Pons (tissue), 1 donor: ENCODE measurements around the gene CHORDC1.
A peak's percentile ranks its signal among the peaks of the same experiment; 100 is the strongest.
"Not testable (repeated sequence)": the region's sequence is repeated elsewhere in the genome, so short reads cannot be mapped to it uniquely, and the experiment has no call there.

Source experiments
- DNase-seq: peaks from one replicate; pipeline ENCODE4 v3.0.0-alpha.2; 2016; ENCODE audit warnings: low spot score

CHORDC1 gene

DNA sequence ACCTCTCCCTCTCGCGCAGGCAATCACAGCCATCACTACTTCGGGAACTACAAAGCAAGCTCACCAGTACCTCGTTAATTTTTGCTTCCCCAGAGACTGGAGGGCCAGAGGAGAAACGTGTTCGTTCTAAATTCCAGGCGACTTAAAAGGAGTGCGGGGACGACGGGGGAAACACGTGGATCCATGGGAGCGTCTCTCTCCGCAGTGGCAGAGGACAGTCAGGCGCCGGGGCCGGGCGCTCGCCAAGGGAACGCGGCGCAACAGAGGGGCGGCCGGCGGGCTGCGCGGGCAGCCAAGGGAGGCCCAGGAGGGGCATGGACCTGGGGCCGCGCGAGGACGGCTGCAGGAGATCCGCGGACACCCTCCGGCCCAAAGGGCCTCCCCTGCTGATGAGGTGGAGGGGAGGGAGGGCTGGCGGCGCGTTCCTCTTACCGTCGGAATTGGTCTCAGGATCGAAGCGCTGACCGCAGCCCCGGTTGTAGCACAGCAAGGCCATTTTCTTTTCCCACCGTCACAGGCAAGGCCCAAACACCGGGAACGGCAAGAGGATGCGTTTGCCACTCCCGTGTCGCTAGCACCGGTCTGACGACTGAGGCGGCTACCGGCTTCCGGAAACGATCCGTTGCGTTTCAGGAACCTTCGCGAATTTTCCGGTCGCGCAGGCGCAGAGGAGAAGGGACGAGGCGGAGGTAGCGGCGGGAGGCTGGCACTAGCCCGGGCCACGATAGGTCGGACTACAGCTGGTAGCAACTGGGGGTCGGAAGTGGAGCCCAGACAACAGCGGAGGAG, at the start of gene CHORDC1:
TSS of gene CHORDC1 (minus strand) at position 591 of the 789 bp plus-strand sequence. CDS start at position 496, 95 bp downstream.
- peak; percentile 93 for DNase-seq

DNA sequence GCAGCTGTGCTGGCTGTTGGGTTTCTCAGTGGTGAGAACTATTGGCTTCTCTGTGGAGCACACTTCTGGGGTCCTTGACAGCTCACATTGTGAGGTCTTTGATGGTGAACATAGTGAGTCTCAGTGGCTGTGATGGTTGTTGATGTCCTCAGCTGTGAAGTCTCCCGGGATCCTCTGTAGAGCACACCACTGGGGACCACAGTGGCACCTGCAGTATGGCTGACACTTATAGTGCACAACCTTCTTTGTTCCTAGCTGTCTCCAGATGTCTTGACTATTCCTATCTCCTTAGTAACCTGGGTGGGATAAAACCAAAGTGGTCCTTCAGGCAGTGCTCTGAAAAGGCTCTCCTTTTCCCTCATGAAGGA, 34.3 kb upstream of the CHORDC1 start:
- DNase-seq: no peak

DNA sequence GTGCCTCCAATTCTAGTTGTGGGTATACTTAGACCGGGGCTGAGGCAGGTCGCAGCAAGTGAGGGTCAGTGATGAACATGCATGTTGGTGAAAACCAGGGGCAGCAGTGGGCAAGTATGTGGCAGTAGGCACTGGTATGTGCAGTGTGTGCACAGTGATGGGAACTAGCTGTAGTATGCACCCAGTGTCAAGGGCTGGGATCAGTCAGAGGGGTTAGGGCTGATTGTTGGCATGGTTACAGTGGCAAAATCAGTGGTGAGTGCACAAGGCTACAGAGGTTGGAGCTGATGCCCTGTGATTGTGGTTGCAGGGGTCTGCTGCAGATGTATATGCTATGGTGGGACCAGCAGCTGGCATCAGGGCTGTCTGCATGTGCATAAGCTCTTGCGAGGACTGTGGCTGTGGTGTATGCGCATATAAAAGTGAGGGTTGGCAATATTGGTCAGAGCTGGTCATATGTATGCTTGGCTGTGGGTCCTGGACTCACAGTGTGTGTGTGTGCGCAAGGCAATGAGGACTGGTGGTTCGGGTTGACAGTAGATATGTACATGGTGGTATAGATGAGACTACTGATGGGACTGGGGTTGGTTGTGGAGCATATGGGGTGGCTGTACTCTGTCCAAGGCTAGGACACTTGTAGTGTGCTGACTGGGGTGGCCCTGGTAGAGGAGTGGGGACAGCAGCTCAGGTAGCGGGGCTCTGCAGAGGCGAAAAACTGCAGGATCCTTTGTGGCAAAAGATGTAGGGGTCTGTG, 33.7 kb upstream of the CHORDC1 start:
- DNase-seq: no peak

DNA sequence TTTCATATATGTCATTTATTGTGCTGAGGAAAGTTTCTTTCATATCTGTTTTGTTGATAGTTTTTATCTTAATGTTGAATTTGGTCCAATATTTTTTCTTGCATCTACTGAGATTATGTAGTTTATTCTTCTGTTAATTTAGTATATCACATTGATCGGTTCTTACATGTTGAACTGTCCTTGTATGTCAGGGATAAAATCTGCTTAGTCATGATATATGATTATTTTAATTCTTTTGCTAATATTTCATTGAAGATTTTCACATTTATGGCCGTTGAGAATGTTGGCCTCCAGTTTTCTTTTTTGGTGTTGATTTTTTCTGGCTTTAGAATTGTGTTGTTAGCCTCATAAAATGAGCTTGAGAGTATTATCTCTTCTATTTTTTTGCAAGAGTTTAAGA, 31.2 kb upstream of the CHORDC1 start:
- no peak for DNase-seq

DNA sequence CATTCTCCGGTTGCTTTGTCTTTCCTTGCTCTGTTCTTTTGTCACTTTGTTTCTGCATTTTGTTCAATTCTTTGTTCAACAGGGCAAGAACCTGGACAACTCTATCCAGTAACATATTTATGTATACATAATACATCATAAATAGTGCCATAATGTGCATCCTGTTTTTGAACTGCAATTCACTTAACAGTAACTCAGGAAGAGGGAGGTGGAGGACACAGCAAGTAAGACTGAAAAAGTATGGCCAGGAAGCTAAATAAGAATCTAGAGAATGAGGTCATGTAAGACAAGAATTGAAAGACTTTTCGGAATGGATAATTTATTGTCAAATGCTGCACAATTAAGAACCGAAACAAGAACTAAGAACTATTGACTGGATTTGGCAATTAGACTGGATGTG, 29.2 kb upstream of the CHORDC1 start:
- DNase-seq: no peak

DNA sequence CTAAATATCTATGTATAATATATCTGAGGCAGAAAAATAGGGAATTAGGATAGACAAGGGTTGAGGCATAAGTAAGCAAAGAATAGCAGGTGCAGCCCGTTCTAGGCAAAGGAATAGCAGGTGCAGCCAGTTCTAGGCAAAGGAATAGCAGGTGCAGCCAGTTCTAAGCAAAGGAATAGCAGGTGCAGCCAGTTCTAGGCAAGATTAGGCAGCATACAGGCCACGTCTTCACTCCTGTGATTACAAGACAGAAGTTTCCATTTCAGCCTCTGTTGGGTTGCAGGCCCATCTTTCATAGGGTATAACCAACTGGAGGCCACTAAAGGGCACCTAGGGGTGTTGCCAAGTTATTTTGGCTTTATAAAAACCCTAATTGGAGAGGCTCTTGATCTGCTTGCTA, 28.8 kb upstream of the CHORDC1 start:
- no peak for DNase-seq

DNA sequence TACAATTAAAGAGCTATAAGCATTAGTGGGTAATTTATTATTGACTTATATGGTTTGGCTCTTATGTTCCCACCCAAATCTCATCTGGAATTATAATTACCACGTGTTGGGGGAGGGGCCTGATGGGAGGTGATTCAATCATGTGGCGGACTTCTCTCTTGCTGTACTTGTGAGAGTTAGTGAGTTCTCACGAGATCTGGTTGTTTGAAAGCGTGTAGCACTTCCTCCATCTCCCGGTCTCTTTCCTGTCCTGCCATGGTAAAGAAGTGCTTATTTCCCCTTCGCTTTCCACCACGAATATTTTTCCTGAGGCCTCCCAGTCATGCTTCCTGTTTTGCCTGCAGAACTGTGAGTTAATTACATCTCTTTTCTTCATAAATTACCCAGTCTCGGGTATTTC, 28.1 kb upstream of the CHORDC1 start:
- no peak for DNase-seq

DNA sequence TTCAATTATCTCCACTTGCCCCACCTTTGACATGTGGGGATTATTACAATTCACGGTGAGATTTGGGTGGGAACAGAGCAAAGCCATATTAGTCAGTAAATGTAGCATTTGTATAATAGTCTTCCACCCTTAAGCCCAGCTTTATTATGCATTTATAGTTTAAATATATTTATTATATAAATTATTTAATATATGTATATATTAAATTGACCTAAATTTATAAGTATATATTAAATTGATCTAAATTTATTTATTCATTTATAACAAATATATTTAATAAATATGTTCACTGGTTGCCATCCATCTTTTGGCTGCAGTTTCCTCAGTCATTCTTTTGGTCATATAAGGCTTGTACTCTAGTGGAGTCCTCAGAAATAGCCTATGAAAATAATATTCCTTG, 23.6 kb upstream of the CHORDC1 start:
- DNase-seq: no peak

DNA sequence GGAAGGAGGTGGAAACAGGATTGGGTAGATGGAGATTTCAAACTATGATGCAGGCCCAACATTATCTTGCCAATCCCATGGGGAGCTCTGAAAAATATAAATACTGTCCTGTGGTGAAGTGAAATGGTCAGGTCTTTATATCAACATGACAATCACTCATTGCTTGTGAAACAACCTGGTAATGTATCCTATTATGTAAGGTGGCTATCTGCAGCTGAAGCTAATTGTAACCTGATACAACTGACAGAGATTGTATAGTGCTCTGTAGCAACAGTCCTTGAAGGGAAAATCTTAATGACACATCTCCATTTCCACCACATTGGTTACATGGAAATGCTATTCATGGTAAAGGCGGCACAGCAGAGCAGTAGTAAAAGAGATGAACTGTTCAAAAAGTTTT, 20.7 kb upstream of the CHORDC1 start:
- no peak for DNase-seq

DNA sequence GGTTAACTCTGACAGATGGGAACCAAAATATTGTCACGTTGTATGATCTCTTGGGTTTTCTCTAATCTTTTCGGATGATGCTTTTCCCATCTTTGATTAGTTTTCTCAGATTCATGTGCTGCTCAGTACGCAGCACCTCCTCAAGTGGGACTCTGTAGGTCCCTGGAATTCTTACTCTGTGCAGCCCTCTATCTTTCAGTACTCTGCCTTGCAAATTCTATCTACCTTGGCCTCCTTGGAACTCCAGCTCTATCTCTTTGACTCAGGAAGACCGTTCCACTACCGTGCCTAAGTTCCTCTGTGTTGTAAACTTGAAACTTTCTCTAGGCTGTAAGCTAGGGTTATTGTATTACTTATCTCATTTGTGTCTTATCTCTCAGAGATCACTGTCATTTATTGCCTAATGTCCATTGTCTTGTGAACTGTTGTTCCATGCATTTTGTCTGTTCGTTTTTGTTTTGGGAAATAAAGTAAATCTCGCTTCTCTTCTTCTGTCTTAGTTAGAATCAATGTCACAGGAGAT, 20.1 kb upstream of the CHORDC1 start:
- DNase-seq: no peak

DNA sequence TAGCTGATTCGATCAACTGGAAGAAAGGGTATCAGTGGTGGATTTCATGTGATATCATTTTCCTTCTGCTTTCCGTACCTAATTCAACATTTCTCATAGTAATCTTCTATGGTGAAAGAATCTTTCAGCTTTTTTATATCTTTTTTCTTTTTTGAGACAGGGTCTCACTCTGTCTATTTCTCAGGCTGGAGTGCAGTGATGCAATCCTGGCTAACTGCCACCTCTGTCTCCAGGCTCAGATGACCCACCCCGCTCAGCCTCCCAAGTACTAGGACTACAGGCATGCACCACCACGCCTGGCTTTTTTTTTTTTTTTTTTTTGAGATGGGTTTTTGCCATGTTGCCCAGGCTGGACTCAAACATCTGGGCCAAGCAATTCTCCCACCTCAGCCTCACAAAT, 18.6 kb upstream of the CHORDC1 start:
- no peak for DNase-seq

DNA sequence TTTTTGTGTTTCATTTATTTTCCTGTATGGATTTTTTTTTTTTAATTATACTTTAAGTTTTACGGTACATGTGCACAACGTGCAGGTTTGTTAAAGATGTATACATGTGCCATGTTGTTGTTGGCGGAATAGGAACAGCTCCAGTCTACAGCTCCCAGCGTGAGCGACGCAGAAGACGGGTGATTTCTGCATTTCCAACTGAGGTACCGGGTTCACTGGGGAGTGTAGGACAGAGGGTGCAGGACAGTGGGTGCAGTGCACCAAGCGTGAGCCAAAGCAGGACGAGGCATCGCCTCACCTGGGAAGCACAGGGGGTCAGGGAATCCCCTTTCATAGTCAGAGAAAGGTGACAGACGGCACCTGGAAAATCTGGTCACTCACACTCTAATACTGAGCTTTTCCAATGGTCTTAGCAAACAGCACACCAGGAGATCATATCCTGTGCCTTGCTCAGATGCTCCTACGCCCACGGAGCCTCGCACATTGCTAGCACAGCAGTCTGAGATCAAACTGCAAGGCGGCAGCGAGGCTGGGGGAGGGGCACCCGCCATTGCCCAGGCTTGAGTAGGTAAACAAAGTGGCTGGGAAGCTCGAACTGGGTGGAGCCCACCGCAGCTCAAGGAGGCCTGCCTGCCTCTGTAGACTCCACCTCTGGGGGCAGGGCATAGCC, 17.3 kb upstream of the CHORDC1 start:
- not testable (repeated sequence) for DNase-seq

DNA sequence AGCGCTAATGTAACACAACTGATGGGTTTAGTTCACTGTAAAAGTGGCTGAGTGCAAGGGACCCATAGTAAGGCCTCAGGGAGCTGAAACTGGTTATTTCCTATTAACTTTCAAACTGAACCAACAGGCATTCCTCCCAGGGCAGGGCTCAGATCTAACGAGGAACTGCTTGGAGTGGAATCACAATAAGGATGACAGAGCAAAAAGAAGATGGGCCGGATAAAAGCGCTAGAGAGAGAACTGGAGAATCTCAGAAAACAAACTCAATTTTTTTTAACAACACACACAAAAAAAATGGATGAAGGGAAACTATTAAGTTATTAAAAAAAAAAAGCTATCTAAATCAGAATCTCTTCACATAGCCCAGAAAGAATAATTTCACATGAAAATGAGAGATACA, 14.2 kb upstream of the CHORDC1 start:
- no peak for DNase-seq

DNA sequence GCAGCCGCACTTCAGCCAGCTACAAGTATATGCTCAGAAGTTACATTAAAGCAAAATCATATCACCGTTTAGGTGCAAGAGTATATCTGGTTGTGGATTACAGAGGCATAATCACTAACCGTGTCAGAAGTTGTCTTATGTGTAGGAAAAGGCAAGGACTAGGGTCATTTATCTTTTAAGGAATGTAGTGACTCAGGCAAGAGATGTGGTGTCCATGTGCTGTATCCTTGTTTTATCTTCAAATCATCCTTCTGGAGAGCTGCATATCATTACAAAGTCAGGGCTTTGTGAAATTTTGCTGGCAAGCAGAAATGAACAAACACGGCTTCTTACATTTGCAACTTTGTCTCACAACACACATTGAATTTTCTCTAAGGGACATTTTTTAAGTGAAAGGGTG, 12.7 kb upstream of the CHORDC1 start:
- DNase-seq: no peak

DNA sequence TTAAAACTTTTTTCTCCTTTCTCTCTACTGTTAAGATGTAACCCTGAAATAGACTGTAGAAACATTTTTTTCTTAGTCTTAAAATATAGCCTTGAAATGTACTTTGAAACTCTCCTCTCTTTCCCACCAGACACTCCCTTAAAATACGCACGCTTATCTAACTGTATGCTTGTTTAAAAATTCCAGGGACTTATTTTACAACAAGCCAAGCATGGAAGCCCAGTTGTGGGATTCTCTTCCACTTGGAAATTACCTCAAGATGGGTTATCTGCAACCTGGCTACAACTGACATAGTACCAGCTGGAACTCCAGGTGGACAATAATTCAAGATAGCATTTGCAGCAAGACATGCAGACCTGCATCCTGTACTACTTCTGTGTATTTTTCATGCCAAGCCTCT, 12.1 kb upstream of the CHORDC1 start:
- DNase-seq: no peak

DNA sequence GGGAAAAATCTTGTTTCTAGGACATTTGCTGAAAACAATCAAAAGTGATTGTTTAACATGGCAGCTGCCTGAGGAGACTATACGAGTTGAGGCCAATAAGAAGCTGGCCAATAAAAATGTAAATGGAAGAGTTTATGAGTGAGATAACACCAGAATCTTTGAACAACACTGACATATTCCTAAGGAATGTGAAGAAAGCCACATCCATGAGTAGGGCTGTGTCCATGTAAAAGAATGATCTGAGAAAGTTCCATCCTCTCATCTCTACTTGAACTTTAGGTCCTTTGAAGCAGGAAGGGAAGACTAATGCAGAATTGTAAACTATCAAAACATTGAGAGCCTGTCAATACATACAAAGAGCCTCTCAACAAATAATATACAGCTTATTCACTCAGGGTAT, 6.9 kb upstream of the CHORDC1 start:
- DNase-seq: no peak

DNA sequence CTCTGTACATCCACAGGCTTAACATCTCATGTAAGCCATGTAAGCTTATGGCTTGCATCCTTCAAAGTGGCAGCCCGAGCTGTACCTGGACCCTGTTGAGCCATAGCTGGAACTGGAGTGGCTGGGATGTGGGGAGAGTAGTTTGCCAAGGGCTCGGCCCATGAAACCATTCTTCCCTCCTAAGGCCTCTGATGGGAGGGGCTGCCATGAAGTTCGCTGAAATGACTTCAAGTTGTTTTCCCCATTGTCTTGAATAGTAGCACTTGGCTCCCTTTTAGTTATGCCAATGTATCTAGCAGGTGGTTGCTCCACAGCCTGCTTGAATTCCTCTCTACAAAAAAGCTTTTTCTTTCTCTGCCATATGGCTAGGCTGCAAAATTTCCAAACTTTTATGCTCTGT, 5.2 kb upstream of the CHORDC1 start:
- no peak for DNase-seq

DNA sequence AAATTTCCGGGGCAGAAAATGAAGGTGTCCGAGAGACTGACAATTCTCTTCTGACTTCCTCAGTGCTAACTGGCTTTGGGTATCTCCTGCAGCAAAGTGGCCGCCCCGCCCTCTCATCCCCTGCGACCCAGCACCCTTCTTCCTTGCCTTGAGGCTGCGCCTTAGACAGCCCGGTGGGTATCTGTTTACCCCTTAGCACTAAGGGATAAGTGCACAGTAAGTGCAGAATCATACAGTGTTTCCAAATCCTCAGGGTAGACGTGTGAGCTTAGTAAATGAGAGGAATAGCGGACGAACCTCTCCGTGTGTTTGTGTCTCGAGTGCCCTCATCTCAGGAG, 368 bp upstream of the CHORDC1 start:
- DNase-seq: peak; percentile 72

DNA sequence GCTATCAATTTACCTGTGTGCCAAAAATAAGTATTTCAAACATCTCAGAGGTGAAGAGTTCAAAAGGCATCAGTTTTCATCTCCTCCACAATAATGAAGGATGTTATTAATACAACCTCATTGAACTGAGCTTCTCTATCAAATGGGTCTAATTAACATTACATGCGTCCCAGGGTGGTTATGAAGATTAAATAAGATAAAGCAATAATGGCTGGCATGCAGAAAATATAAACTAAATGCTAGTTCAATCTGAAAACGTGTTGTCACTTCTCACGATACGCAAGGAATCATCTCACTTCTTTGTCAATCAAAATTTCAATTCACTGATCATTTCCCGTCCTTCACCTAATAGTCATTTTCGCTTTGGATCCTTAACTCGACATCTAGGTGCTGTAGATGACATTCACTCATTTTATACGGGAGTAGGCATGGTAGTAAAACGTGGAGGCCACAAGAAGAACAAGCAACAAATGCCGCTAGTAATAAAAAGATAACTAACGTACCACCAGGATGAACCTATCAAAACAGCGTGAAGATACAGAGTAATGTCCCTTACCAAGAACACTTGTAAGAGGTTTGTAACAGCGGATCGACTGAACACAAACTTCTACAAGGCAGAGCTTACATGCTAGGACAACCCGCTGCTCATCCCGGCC, 918 bp downstream of the CHORDC1 start:
- no peak for DNase-seq

DNA sequence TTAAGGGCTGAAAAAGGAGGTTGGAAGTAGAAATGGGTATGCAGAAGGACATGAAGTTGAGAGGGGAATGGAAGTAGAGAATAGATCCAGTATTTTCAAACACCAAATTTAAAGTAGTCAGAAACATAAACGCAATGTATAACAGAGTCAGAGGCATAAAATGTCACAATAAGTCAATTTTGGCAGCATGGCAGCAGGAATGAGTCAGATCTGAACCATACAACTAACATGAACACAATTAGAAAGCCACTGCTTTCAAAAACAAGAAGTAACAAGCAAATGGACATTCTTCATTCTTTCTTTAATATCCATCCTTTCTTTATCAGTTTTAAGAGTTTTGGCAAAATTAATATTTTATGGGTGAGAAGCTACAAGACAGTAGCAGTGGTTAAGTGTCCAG, 2.5 kb downstream of the CHORDC1 start:
- DNase-seq: no peak

DNA sequence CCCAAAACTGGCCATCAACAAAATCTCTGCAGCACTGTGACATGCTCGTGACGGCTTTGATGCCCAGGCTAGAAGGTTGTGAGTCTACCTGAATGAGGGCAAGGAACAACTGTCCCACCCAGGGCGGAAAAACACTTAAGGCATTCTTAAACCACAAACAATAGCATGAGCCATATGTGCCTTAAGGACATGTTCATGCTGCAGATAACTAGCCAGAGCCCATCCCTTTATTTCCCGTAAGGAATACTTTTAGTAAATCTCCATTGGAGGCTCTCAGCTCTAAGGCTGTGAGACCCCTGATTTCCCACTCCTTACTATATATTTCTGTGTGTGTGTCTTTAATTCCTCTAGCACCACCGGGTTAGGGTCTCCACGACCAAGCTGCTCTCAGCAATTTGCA, 3.4 kb downstream of the CHORDC1 start:
- no peak for DNase-seq

DNA sequence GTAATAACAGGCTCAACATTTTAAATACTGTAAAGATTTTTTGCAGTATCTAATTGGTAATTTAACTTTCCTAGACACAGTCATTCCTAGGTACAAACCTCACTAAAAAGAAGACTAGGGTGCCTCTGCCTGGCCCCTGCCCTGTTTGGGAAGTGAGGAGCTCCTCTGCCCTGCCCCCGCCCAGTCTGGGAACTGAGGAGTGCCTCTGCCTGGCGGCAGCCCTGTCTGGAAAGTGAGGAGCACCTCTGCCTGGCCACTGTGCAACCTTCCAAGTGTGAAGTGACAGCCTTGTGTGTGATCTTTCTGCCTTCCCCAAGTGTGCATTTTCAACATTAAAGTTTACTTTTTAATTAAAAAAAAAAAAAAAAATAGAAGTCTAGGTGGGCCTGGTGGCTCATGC, 4.2 kb downstream of the CHORDC1 start:
- no peak for DNase-seq

DNA sequence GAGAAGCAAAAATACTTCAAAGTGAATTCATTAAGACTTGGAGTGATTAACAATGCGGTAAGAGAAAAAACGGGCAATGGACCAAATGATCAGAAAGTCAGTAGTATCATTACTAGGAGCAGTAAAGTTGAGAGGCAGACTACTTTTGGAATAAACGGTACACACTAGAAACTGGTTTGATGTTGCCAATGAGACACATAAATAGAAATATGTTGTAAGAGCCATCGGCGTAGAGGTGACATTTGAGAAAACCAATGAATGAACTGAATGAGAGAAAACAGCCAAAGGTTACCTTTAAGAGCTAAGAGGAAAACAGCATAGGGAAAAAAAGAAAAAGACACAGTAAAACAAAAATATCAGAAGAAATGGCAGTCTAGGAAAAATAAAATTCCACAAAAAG, 6.2 kb downstream of the CHORDC1 start:
- no peak for DNase-seq
